Endodermal cell (in vitro differentiated cells): ENCODE measurements around the gene CHRM2. TPM values are rescaled to one million over a fixed set of nuclear protein-coding genes. Genes with fewer than 3 reads are reported as not detected.
"Not testable (repeated sequence)": the region's sequence is repeated elsewhere in the genome, so short reads cannot be mapped to it uniquely, and the experiment has no call there.

ENCODE experiments used
- DNase-seq: peaks from one replicate; pipeline ENCODE4 v3.0.0-alpha.2; 2017
- H3K27ac ChIP-seq: 2 replicates; pipeline ENCODE4 v1.5.1; 2013; ENCODE audit warnings: mild to moderate bottlenecking, low read depth, low read length, moderate library complexity
- H3K27me3 ChIP-seq: 2 replicates; pipeline ENCODE4 v1.6.1; 2013; ENCODE audit warnings: mild to moderate bottlenecking, low read length, moderate library complexity; ENCODE audit not compliant: insufficient read depth, control insufficient read depth, poor library complexity, severe bottlenecking
- H3K36me3 ChIP-seq: 2 replicates; pipeline ENCODE4 v1.7.0; 2013; ENCODE audit warnings: mild to moderate bottlenecking, low read length, moderate library complexity; ENCODE audit not compliant: control insufficient read depth, insufficient read depth
- H3K4me1 ChIP-seq: one replicate; pipeline ENCODE4 v1.7.0; 2013; ENCODE audit warnings: low read length; ENCODE audit not compliant: control insufficient read depth, insufficient read depth
- H3K4me3 ChIP-seq: 2 replicates; pipeline ENCODE4 v1.5.1; 2013; ENCODE audit warnings: mild to moderate bottlenecking, low read length, moderate library complexity
- H3K9ac ChIP-seq: 2 replicates; pipeline ENCODE4 v1.6.1; 2013; ENCODE audit warnings: mild to moderate bottlenecking, low read length, moderate library complexity; ENCODE audit not compliant: poor library complexity, severe bottlenecking; ENCODE audit errors: extremely low read depth
- H3K9me3 ChIP-seq: 2 replicates; pipeline ENCODE4 v1.6.1; 2013; ENCODE audit warnings: mild to moderate bottlenecking, low read length, moderate library complexity; ENCODE audit not compliant: control insufficient read depth
- H3K27ac Mint-ChIP-seq: 2 replicates; pipeline ENCODE4 v1.8.0; 2020; ENCODE audit warnings: mixed read lengths
- H3K27me3 Mint-ChIP-seq: 2 replicates; pipeline ENCODE4 v1.8.0; 2021; ENCODE audit warnings: mild to moderate bottlenecking, mixed read lengths; ENCODE audit not compliant: insufficient read depth
- H3K36me3 Mint-ChIP-seq: 2 replicates; pipeline ENCODE4 v1.8.0; 2020; ENCODE audit warnings: low read depth, mixed read lengths
- H3K4me1 Mint-ChIP-seq: 2 replicates; pipeline ENCODE4 v1.8.0; 2020; ENCODE audit warnings: mixed read lengths
- H3K4me3 Mint-ChIP-seq: 2 replicates; pipeline ENCODE4 v1.8.0; 2020; ENCODE audit warnings: mild to moderate bottlenecking, moderate library complexity, mixed read lengths
- H3K9me3 Mint-ChIP-seq: 2 replicates; pipeline ENCODE4 v1.8.0; 2020; ENCODE audit warnings: mild to moderate bottlenecking, mixed read lengths
- whole genome bisulfite sequencing, 2 experiments: methylation state at CpG; one replicate each; pipeline versions ENCODE4 v1.1.5 to v1.1.7; 2013; ENCODE audit warnings: missing lambda C conversion rate in 2 of 2, mixed read lengths in 1 of 2; ENCODE audit not compliant: insufficient coverage in 1 of 2, insufficient read length in 1 of 2; 5-methylcytosine and 5-hydroxymethylcytosine counted together
- long read RNA-seq, 4 experiments: library from polyadenylated mRNA in 2 of 4; library from RNA in 1 of 4; library from capped mRNA in 1 of 4; stranded (forward) in 3 of 4; unstranded in 1 of 4; transcript quantifications; one replicate each; pipeline ENCODE4 v2.0.0, GENCODE V29; 2020 to 2021; ENCODE audit warnings: inconsistent platforms in 1 of 4
- polyA plus RNA-seq, 2 experiments: library from polyadenylated mRNA; stranded (reverse); fragments of 50-300 nt; gene quantifications; one replicate each; pipeline ENCODE4 v1.2.3, GENCODE V29; 2013
- total RNA-seq, 2 donors: library from RNA; stranded (reverse); fragmentation: NEBNext Ultra II Directional in 1 of 2; extraction: Animal tissue kit (Norgen Biotek cat#: 25700) in 1 of 2; gene quantifications; 2 replicates in 1 of 2; 3 replicates in 1 of 2; pipeline ENCODE4 v1.2.1, GENCODE V29; 2021
- TF ChIP-seq, protein P1 (sequence below): fragments of 200-600 bp; sonication (generic); conservative IDR thresholded peaks from 2 replicates; pipeline ENCODE4 v1.5.0; 2021; ENCODE audit warnings: antibody characterized with exemption, mild to moderate bottlenecking

CHRM2 gene
- not detected for total RNA-seq
- 0.07 TPM for polyA plus RNA-seq (2013, experiment 1 of 2)
- polyA plus RNA-seq (2013, experiment 2 of 2): 0.12 TPM
- long read RNA-seq, experiment 1: 0 reads
- long read RNA-seq, experiment 2: 0 reads
- long read RNA-seq, experiment 3: 0 reads
- long read RNA-seq, experiment 4: 0 reads

DNA sequence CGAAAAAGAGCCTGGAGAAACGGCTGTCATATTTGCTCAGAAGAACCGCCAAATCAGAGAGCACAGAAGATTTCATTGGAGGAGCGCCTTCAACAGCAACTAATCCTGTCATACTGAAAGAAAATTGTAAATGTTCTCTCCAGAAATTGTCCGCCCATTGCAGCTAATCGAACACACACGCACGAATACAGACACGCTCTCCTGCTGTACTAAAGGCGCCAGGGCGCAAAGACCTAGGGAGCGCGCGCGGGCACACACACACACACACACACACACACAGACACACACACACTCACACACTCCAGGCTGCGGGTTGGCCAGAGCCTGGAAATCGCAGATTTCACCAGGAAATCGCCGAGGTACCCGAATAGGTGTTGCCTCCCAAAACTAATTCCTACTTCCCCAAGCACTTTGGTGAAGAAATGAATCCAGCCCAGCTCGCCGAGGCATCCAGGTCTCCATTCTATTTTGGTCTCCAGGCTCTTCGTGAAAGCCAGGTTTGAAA is at the start of gene CHRM2:
CHRM2 (plus strand) TSS at position 157 of the 505 bp plus-strand sequence. CDS start 146,214 bp downstream, outside the sequence.
- peaks cover 94% of the 10 kb centered on the region for H3K27me3 ChIP-seq
- Mint-ChIP-seq H3K36me3 (no peaks in the 10 kb centered on the region), H3K9me3 (no peaks in the 10 kb centered on the region), H3K27me3 (peaks cover 82% of the 10 kb centered on the region), H3K4me1 (peaks cover 21% of the 10 kb centered on the region), H3K4me3 (peak within 1 kb of the TSS; percentile 56), H3K27ac (no peak within 1 kb of the TSS)
- H3K9me3 ChIP-seq: no peaks in the 10 kb centered on the region
- TF ChIP-seq, protein P1, sequence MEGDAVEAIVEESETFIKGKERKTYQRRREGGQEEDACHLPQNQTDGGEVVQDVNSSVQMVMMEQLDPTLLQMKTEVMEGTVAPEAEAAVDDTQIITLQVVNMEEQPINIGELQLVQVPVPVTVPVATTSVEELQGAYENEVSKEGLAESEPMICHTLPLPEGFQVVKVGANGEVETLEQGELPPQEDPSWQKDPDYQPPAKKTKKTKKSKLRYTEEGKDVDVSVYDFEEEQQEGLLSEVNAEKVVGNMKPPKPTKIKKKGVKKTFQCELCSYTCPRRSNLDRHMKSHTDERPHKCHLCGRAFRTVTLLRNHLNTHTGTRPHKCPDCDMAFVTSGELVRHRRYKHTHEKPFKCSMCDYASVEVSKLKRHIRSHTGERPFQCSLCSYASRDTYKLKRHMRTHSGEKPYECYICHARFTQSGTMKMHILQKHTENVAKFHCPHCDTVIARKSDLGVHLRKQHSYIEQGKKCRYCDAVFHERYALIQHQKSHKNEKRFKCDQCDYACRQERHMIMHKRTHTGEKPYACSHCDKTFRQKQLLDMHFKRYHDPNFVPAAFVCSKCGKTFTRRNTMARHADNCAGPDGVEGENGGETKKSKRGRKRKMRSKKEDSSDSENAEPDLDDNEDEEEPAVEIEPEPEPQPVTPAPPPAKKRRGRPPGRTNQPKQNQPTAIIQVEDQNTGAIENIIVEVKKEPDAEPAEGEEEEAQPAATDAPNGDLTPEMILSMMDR: no peak
- DNase-seq: peak; percentile 69
- no peak within 1 kb of the TSS for H3K27ac ChIP-seq
- no peak within 1 kb of the TSS for H3K9ac ChIP-seq
- whole genome bisulfite sequencing, 2 experiments: 1 to 3% methylated on average over 9 to 23 of the region's 23 CpGs
- no peaks in the 10 kb centered on the region for H3K36me3 ChIP-seq
- H3K4me1 ChIP-seq: peaks cover 7% of the 10 kb centered on the region
- peak within 1 kb of the TSS; percentile 79 for H3K4me3 ChIP-seq

DNA sequence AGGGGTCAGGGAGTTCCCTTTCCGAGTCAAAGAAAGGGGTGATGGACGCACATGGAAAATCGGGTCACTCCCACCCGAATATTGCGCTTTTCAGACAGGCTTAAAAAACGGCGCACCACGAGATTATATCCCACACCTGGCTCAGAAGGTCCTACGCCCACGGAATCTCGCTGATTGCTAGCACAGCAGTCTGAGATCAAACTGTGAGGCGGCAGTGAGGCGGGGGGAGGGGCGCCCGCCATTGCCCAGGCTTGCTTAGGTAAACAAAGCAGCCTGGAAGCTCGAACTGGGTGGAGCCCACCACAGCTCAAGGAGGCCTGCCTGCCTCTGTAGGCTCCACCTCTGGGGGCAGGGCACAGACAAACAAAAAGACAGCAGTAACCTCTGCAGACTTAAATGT is 37.1 kb upstream of the CHRM2 start:
- H3K27me3 Mint-ChIP-seq, H3K36me3 ChIP-seq, H3K9ac ChIP-seq, H3K4me1 Mint-ChIP-seq, H3K9me3 Mint-ChIP-seq, H3K27ac ChIP-seq, H3K4me1 ChIP-seq, H3K4me3 ChIP-seq, H3K9me3 ChIP-seq, H3K36me3 Mint-ChIP-seq, H3K27me3 ChIP-seq: not testable (repeated sequence)
- Mint-ChIP-seq H3K27ac (peak overlapping the region; percentile 89), H3K4me3 (peak overlapping the region; percentile 64)
- peak; percentile 59 for DNase-seq
- 61 to 80% methylated on average over 1 to 14 of the region's 16 CpGs for WGBS, 2 experiments

DNA sequence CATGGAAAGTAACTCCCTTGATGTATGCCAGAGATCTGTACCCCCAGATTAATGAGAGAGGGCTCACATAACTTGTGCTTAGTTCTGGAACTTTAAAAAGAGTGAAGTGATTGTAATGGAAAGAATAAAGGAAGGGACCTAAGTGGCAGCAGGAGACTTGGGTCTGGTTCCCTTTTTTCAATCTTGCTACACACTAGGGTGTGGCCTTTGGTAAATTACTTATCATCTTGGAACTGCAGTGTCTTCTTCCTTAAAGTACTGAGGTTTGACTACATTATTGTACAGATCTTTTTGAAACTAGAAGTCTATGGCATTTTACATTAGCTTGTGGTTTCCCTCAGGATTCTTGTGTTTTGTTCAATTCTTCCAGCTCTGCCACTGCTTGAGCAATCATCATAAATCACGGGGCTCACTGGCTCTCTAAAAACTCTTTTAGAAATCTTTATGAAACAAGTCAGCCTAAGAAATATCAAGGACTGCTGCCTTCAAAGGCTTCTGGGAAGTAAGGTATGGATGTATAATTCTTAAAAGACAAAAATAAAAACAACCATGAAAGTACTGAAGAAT is 22.5 kb upstream of the CHRM2 start:
- H3K9ac ChIP-seq: no peak overlapping the region
- TF ChIP-seq, protein P1: no peak
- DNase-seq: no peak
- H3K27ac ChIP-seq: no peak overlapping the region
- no peaks in the 10 kb centered on the region for H3K36me3 ChIP-seq
- Mint-ChIP-seq H3K4me1 (no peaks in the 10 kb centered on the region), H3K27ac (no peak overlapping the region), H3K27me3 (peaks cover 8% of the 10 kb centered on the region), H3K36me3 (no peaks in the 10 kb centered on the region), H3K4me3 (no peak overlapping the region), H3K9me3 (peaks cover 3% of the 10 kb centered on the region)
- no peak overlapping the region for H3K4me3 ChIP-seq
- WGBS, 2 experiments: 88% methylated on average over 1 of the region's 1 CpG; no CpG with 5 or more reads in 1 of the 2 experiments
- H3K9me3 ChIP-seq: no peaks in the 10 kb centered on the region
- peaks cover 15% of the 10 kb centered on the region for H3K27me3 ChIP-seq
- no peaks in the 10 kb centered on the region for H3K4me1 ChIP-seq
